ENCODE data around the gene HLTF.

DNA sequence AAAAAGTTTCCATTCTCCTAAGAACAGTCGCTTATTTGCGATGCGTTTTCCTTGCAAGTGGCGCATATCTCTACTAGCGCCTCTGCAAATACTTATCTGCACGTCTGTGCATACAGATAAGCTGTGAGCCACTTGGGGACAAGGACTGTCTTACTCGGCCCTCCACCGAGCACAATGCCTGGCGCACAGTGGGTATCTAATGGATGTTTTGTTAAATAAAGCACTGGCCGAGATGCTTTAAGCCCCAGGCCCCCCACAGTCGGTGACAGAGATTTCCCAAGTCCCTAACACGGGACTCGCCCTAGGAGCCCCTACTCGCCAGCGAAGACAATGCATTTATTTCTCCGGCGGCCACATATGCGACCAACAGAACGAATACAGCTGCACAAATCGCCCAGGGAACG is 503 bp downstream of the HLTF start:
- TF ChIP-seq CTCF (conservative IDR thresholded peaks at IDR 0.05 in 1 of 2, IDR thresholded peaks at IDR 0.05 in 1 of 2; ENCODE audit: low read depth in 1 of 2, low read length in 2 of 2) = no peak
- TF ChIP-seq EZH2 (IDR thresholded peaks at IDR 0.05; ENCODE audit: low read length, missing control alignments) = no peak
